ENCODE measurements around the gene ABTB1.

The ABTB1 gene

GRCh38 chr3:127661600-127661999, 11.2 kb upstream of the ABTB1 start:
- no peaks in the 10 kb centered on the region for H3K4me1 Mint-ChIP-seq (ENCODE audit: low read depth)
- no peak overlapping the region for H3K27ac Mint-ChIP-seq
- no peaks in the 10 kb centered on the region for H3K9me3 Mint-ChIP-seq (ENCODE audit: low read depth)
- H3K36me3 Mint-ChIP-seq = peaks cover 6% of the 10 kb centered on the region
- H3K4me3 Mint-ChIP-seq = no peak overlapping the region
- H3K27me3 Mint-ChIP-seq = no peaks in the 10 kb centered on the region

GRCh38 chr3:127662001-127662469, 10.7 kb upstream of the ABTB1 start:
- Mint-ChIP-seq H3K27ac (no peak overlapping the region), H3K4me3 (no peak overlapping the region), H3K36me3 (peaks cover 6% of the 10 kb centered on the region), H3K9me3 (ENCODE audit: low read depth) (no peaks in the 10 kb centered on the region), H3K4me1 (ENCODE audit: low read depth) (no peaks in the 10 kb centered on the region), H3K27me3 (no peaks in the 10 kb centered on the region)

GRCh38 chr3:127663151-127663550, 9.6 kb upstream of the ABTB1 start:
- Mint-ChIP-seq H3K9me3 (ENCODE audit: low read depth) (no peaks in the 10 kb centered on the region), H3K4me1 (ENCODE audit: low read depth) (no peaks in the 10 kb centered on the region), H3K27ac (no peak overlapping the region), H3K27me3 (no peaks in the 10 kb centered on the region), H3K4me3 (no peak overlapping the region), H3K36me3 (peaks cover 6% of the 10 kb centered on the region)

GRCh38 chr3:127665165-127665564, 7.6 kb upstream of the ABTB1 start:
- H3K27ac Mint-ChIP-seq = no peak overlapping the region
- no peaks in the 10 kb centered on the region for H3K4me1 Mint-ChIP-seq (ENCODE audit: low read depth)
- H3K4me3 Mint-ChIP-seq = no peak overlapping the region
- no peaks in the 10 kb centered on the region for H3K27me3 Mint-ChIP-seq
- H3K9me3 Mint-ChIP-seq (ENCODE audit: low read depth) = no peaks in the 10 kb centered on the region
- peaks cover 5% of the 10 kb centered on the region for H3K36me3 Mint-ChIP-seq

GRCh38 chr3:127665586-127665985, 7.2 kb upstream of the ABTB1 start:
- H3K27me3 Mint-ChIP-seq = no peaks in the 10 kb centered on the region
- H3K27ac Mint-ChIP-seq = no peak overlapping the region
- H3K4me3 Mint-ChIP-seq = no peak overlapping the region
- H3K36me3 Mint-ChIP-seq = peaks cover 3% of the 10 kb centered on the region
- H3K9me3 Mint-ChIP-seq (ENCODE audit: low read depth) = no peaks in the 10 kb centered on the region
- no peaks in the 10 kb centered on the region for H3K4me1 Mint-ChIP-seq (ENCODE audit: low read depth)

- Mint-ChIP-seq H3K4me3 (no peak overlapping the region), H3K9me3 (ENCODE audit: low read depth) (no peaks in the 10 kb centered on the region), H3K36me3 (peaks cover 3% of the 10 kb centered on the region), H3K4me1 (ENCODE audit: low read depth) (peaks cover 2% of the 10 kb centered on the region), H3K27me3 (no peaks in the 10 kb centered on the region), H3K27ac (no peak overlapping the region)
These were observed 6.1 kb upstream of the ABTB1 start for GRCh38 chr3:127666676-127667075.

GRCh38 chr3:127667119-127667681, 5.6 kb upstream of the ABTB1 start:
- peaks cover 3% of the 10 kb centered on the region for H3K36me3 Mint-ChIP-seq
- H3K9me3 Mint-ChIP-seq (ENCODE audit: low read depth) = no peaks in the 10 kb centered on the region
- no peak overlapping the region for H3K27ac Mint-ChIP-seq
- H3K4me1 Mint-ChIP-seq (ENCODE audit: low read depth) = peaks cover 4% of the 10 kb centered on the region
- H3K4me3 Mint-ChIP-seq = no peak overlapping the region
- H3K27me3 Mint-ChIP-seq = no peaks in the 10 kb centered on the region

- Mint-ChIP-seq H3K9me3 (ENCODE audit: low read depth) (no peaks in the 10 kb centered on the region), H3K27ac (no peak overlapping the region), H3K4me3 (no peak overlapping the region), H3K27me3 (no peaks in the 10 kb centered on the region), H3K36me3 (peaks cover 3% of the 10 kb centered on the region), H3K4me1 (ENCODE audit: low read depth) (peaks cover 8% of the 10 kb centered on the region)
These were observed 3.8 kb upstream of the ABTB1 start for GRCh38 chr3:127668906-127669305.

GRCh38 chr3:127669541-127670228, 3.1 kb upstream of the ABTB1 start:
- no peak overlapping the region for H3K27ac Mint-ChIP-seq
- no peak overlapping the region for H3K4me3 Mint-ChIP-seq
- no peaks in the 10 kb centered on the region for H3K27me3 Mint-ChIP-seq
- H3K4me1 Mint-ChIP-seq (ENCODE audit: low read depth) = peaks cover 15% of the 10 kb centered on the region
- peaks cover 3% of the 10 kb centered on the region for H3K36me3 Mint-ChIP-seq
- no peaks in the 10 kb centered on the region for H3K9me3 Mint-ChIP-seq (ENCODE audit: low read depth)

GRCh38 chr3:127670229-127670559, 2.6 kb upstream of the ABTB1 start:
- peak overlapping the region; percentile 28 for H3K4me3 Mint-ChIP-seq
- no peaks in the 10 kb centered on the region for H3K9me3 Mint-ChIP-seq (ENCODE audit: low read depth)
- peaks cover 20% of the 10 kb centered on the region for H3K4me1 Mint-ChIP-seq (ENCODE audit: low read depth)
- H3K27me3 Mint-ChIP-seq = no peaks in the 10 kb centered on the region
- H3K36me3 Mint-ChIP-seq = peaks cover 3% of the 10 kb centered on the region
- H3K27ac Mint-ChIP-seq = no peak overlapping the region

GRCh38 chr3:127670761-127671522, 1.8 kb upstream of the ABTB1 start:
- Mint-ChIP-seq H3K27ac (peak overlapping the region; percentile 85), H3K9me3 (ENCODE audit: low read depth) (no peaks in the 10 kb centered on the region), H3K4me3 (peak overlapping the region; percentile 92), H3K27me3 (no peaks in the 10 kb centered on the region), H3K4me1 (ENCODE audit: low read depth) (peaks cover 24% of the 10 kb centered on the region), H3K36me3 (peaks cover 2% of the 10 kb centered on the region)

- Mint-ChIP-seq H3K4me3 (peak overlapping the region; percentile 92), H3K27ac (peak overlapping the region; percentile 97), H3K27me3 (no peaks in the 10 kb centered on the region), H3K4me1 (ENCODE audit: low read depth) (peaks cover 27% of the 10 kb centered on the region), H3K36me3 (no peaks in the 10 kb centered on the region), H3K9me3 (ENCODE audit: low read depth) (no peaks in the 10 kb centered on the region)
These were observed 976 bp upstream of the ABTB1 start for GRCh38 chr3:127671523-127672428.

GRCh38 chr3:127673191-127674100, 694 bp downstream of the ABTB1 start:
- H3K9me3 Mint-ChIP-seq (ENCODE audit: low read depth) = no peaks in the 10 kb centered on the region

More at GRCh38 chr3:127673191-127674100, 694 bp downstream of the ABTB1 start:
- peak overlapping the region; percentile 88 for H3K4me3 Mint-ChIP-seq
- peaks cover 28% of the 10 kb centered on the region for H3K4me1 Mint-ChIP-seq (ENCODE audit: low read depth)
- peak overlapping the region; percentile 90 for H3K27ac Mint-ChIP-seq
- H3K27me3 Mint-ChIP-seq = no peaks in the 10 kb centered on the region
- H3K36me3 Mint-ChIP-seq = no peaks in the 10 kb centered on the region
